ENCODE results near the gene CDC14A. TPM values are rescaled to one million over a fixed set of nuclear protein-coding genes. Genes with fewer than 3 reads are reported as not detected.
"Not testable (repeated sequence)": the region's sequence is repeated elsewhere in the genome, so short reads cannot be mapped to it uniquely, and the experiment has no call there.

Gene CDC14A
- total RNA-seq, 1 experiment from 2014 or later, result 3.4 TPM

DNA sequence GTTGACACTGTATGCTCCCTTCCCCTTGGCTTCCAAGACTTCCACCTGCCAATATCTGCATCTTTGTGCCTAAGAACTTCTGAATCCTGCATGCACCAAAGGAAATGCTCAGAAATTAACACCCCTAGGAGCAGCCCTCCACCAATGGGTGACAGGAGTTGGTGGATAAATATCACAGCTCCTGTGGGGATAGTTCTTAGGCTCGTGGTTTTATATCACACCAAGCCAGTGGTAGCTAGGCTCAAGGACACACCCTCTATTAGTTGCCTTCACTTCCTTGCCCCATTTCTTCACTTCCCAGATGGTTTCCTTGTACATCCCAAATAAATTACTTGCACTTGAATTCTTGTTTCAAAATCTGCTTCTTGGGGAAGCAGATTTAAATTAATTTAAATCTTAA lies 16.9 kb upstream of the CDC14A start:
- Histone ChIP-seq H3K27ac (ENCODE audit: low read length) (no peak overlapping the region), H3F3A (ENCODE audit: low read length, unreplicated experiment) (no peaks in the 10 kb centered on the region), H3K9me2 (replicated peaks; ENCODE audit: low read length) (no peaks in the 10 kb centered on the region), H3K27me3 (ENCODE audit: low read length) (no peaks in the 10 kb centered on the region), H3K4me1 (ENCODE audit: insufficient read depth, low read length) (no peaks in the 10 kb centered on the region), H4K20me1 (ENCODE audit: low read length) (no peaks in the 10 kb centered on the region), H3K4me2 (ENCODE audit: low read length) (no peak overlapping the region), H3K9ac (ENCODE audit: low read length) (no peak overlapping the region), H3K79me2 (ENCODE audit: low read length) (no peaks in the 10 kb centered on the region), H3K9me3 (ENCODE audit: low read length) (no peaks in the 10 kb centered on the region), H2AFZ (ENCODE audit: low read length) (no peak overlapping the region), H3K36me3 (ENCODE audit: low read depth, low read length) (no peaks in the 10 kb centered on the region), H3K4me3 (ENCODE audit: low read length) (no peak overlapping the region)
- ChIA-PET POLR2A (ENCODE audit: unreplicated experiment) (no interaction called here), CTCF (no interaction called here)
- ATAC-seq (no peak), DNase-seq (no peak)
- TF ChIP-seq, protein P1, sequence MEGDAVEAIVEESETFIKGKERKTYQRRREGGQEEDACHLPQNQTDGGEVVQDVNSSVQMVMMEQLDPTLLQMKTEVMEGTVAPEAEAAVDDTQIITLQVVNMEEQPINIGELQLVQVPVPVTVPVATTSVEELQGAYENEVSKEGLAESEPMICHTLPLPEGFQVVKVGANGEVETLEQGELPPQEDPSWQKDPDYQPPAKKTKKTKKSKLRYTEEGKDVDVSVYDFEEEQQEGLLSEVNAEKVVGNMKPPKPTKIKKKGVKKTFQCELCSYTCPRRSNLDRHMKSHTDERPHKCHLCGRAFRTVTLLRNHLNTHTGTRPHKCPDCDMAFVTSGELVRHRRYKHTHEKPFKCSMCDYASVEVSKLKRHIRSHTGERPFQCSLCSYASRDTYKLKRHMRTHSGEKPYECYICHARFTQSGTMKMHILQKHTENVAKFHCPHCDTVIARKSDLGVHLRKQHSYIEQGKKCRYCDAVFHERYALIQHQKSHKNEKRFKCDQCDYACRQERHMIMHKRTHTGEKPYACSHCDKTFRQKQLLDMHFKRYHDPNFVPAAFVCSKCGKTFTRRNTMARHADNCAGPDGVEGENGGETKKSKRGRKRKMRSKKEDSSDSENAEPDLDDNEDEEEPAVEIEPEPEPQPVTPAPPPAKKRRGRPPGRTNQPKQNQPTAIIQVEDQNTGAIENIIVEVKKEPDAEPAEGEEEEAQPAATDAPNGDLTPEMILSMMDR (conservative IDR thresholded peaks at IDR 0.05; ENCODE audit: low read depth, low read length), result no peak
- no peak for TF ChIP-seq EZH2phosphoT487 (IDR thresholded peaks at IDR 0.05; ENCODE audit: borderline replicate concordance, low read length)
- TF ChIP-seq EZH2 (IDR thresholded peaks at IDR 0.05; ENCODE audit: low read length, unreplicated experiment), result no peak
- intact Hi-C loops (cut with micrococcal nuclease), result no loop called here
- BruUV-seq (replicated peaks), result no TSS peak

DNA sequence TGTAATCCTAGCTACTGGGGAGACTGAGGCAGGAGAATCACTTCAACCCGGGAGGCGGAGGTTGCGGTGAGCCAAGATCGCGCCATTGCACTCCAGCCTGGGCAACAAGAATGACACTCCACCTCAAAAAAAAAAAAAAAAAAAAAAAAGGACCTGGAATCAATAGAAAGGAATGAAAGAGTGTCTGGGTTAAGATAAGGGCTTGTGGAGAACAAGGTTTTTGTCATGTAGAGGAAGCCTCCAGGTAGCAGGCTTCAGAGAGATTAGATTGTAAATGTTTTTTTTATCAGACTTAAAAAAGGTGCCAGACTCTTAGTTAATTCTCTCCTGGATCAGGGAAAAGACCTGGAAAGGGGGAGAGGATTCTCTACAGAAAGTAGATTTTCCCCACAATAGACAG lies 14.4 kb upstream of the CDC14A start:
- intact Hi-C loops (cut with micrococcal nuclease); H3K9me3 ChIP-seq (ENCODE audit: low read length); BruUV-seq (replicated peaks); H4K20me1 ChIP-seq (ENCODE audit: low read length); DNase-seq; H3F3A ChIP-seq (ENCODE audit: low read length, unreplicated experiment); POLR2A ChIA-PET (ENCODE audit: unreplicated experiment); H2AFZ ChIP-seq (ENCODE audit: low read length); H3K4me2 ChIP-seq (ENCODE audit: low read length); H3K9me2 ChIP-seq (replicated peaks; ENCODE audit: low read length); H3K36me3 ChIP-seq (ENCODE audit: low read depth, low read length); H3K9ac ChIP-seq (ENCODE audit: low read length); CTCF ChIA-PET; H3K79me2 ChIP-seq (ENCODE audit: low read length); H3K4me1 ChIP-seq (ENCODE audit: insufficient read depth, low read length); H3K27me3 ChIP-seq (ENCODE audit: low read length); H3K27ac ChIP-seq (ENCODE audit: low read length); ATAC-seq; H3K4me3 ChIP-seq (ENCODE audit: low read length): not testable (repeated sequence)

DNA sequence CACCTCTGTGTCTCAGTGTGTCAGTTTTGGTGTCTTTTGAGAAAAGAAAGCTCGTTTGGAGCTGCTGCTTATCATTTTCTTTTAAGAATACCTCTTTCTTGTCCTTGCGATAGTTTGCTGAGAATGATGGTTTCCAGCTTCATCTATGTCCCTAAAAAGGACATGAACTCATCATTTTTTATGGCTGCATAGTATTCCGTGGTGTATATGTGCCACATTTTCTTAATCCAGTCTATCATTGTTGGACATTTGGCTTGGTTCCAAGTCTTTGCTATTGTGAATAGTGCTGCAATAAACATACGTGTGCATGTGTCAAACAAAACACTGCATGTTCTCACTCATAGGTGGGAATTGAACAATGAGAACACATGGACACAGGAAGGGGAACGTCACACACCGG lies 12.6 kb upstream of the CDC14A start:
- H3K36me3 ChIP-seq (ENCODE audit: low read depth, low read length); H3K4me3 ChIP-seq (ENCODE audit: low read length); H3K9me2 ChIP-seq (replicated peaks; ENCODE audit: low read length); H3K27ac ChIP-seq (ENCODE audit: low read length); BruUV-seq (replicated peaks); intact Hi-C loops (cut with micrococcal nuclease); H3K4me2 ChIP-seq (ENCODE audit: low read length); DNase-seq; H2AFZ ChIP-seq (ENCODE audit: low read length); H3K27me3 ChIP-seq (ENCODE audit: low read length); ATAC-seq; H3K79me2 ChIP-seq (ENCODE audit: low read length); POLR2A ChIA-PET (ENCODE audit: unreplicated experiment); H3K4me1 ChIP-seq (ENCODE audit: insufficient read depth, low read length); H3K9me3 ChIP-seq (ENCODE audit: low read length); H3K9ac ChIP-seq (ENCODE audit: low read length); CTCF ChIA-PET; H4K20me1 ChIP-seq (ENCODE audit: low read length); H3F3A ChIP-seq (ENCODE audit: low read length, unreplicated experiment): not testable (repeated sequence)

DNA sequence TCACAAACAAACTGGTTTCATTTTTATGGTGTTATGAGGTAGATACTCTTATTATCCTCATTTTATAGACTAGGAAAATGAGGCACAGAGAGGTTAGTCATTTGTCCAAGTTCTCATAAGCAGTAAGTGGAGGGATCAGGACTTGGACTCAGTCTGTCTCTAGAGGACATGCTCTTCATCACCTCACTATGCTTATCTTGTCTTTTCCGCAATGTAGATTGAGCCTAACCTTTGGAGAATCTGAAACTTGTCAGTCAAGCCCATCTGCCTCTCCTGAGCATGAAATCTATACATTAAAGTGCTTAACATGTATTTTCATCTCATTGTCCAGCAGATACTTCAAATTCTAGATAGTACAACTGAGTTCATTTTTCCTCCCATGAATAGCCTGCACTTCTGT lies 11.8 kb upstream of the CDC14A start:
- BruUV-seq (replicated peaks), result no TSS peak
- no peak for DNase-seq

More for the DNA sequence above, 11.8 kb upstream of the CDC14A start:
- intact Hi-C loops (cut with micrococcal nuclease), result no loop called here
- Histone ChIP-seq H3K79me2 (ENCODE audit: low read length) (no peaks in the 10 kb centered on the region), H3K36me3 (ENCODE audit: low read depth, low read length) (no peaks in the 10 kb centered on the region), H3K9me2 (replicated peaks; ENCODE audit: low read length) (no peaks in the 10 kb centered on the region), H3K4me3 (ENCODE audit: low read length) (no peak overlapping the region), H4K20me1 (ENCODE audit: low read length) (no peaks in the 10 kb centered on the region), H3F3A (ENCODE audit: low read length, unreplicated experiment) (no peaks in the 10 kb centered on the region), H3K27ac (ENCODE audit: low read length) (no peak overlapping the region), H3K27me3 (ENCODE audit: low read length) (no peaks in the 10 kb centered on the region), H2AFZ (ENCODE audit: low read length) (no peak overlapping the region), H3K9ac (ENCODE audit: low read length) (no peak overlapping the region), H3K9me3 (ENCODE audit: low read length) (no peaks in the 10 kb centered on the region), H3K4me1 (ENCODE audit: insufficient read depth, low read length) (no peaks in the 10 kb centered on the region), H3K4me2 (ENCODE audit: low read length) (no peak overlapping the region)
- ChIA-PET POLR2A (ENCODE audit: unreplicated experiment) (no interaction called here), CTCF (no interaction called here)
- TF ChIP-seq, protein P1 (conservative IDR thresholded peaks at IDR 0.05; ENCODE audit: low read depth, low read length), result no peak
- TF ChIP-seq EZH2 (IDR thresholded peaks at IDR 0.05; ENCODE audit: low read length, unreplicated experiment) (no peak), EZH2phosphoT487 (IDR thresholded peaks at IDR 0.05; ENCODE audit: borderline replicate concordance, low read length) (no peak)
- ATAC-seq, result no peak
